GM19351 (cell line): ENCODE data around the gene SLC4A2.

ENCODE experiments used
- ATAC-seq: cut with Tn5 transposase; IDR thresholded peaks from one replicate; pipeline ENCODE4 v1.9.1; 2021; ENCODE audit warnings: mild to moderate bottlenecking, moderate library complexity; ENCODE audit not compliant: unreplicated experiment

SLC4A2 gene

DNA sequence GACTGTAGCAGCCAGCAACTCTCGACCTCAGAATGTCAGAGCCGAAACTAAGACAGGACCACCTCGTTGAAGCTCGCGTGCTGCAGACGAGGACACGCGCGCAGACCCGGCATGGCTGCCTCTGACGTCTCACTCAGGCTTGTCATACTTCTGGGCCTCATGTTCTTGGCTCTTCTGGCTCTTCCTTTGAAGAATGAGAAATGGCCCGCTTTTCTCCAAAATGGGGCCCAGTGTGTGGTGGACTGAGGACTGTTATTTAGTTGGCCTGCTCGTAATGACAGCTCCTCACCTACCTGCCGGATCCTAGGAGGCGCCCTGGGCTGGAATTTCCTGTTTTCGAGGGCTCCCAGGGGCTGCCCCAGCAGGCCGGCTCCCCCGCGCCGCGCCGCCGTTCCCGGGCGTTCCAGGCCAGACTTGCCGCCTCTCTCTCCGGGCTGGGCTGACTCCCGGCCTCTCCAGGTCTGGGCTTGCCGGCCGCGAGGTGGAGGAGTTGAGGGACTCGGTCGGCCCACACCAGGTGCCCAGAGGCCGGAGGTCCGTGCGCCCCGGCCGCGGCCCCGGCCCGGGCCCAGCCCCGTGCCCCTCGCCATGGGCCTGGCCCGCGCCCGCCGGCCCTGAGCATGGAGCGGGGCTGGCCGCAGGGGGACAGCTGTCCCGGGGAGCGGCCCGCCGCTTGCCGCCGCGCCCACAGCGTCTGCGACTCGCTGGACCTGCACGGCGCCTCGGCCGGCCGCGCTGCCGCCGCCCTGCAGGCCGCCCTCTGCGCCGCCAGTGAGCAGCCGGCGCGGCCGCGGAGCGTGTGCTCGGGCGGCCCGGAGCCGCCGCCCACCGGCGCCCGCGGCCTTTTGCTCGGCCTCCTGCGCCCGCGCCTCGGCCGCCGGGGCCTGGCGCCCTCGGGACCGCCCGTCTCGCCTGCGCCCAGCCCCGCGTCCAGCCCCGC, 55.0 kb downstream of the SLC4A2 start:
- ATAC-seq = no peak

DNA sequence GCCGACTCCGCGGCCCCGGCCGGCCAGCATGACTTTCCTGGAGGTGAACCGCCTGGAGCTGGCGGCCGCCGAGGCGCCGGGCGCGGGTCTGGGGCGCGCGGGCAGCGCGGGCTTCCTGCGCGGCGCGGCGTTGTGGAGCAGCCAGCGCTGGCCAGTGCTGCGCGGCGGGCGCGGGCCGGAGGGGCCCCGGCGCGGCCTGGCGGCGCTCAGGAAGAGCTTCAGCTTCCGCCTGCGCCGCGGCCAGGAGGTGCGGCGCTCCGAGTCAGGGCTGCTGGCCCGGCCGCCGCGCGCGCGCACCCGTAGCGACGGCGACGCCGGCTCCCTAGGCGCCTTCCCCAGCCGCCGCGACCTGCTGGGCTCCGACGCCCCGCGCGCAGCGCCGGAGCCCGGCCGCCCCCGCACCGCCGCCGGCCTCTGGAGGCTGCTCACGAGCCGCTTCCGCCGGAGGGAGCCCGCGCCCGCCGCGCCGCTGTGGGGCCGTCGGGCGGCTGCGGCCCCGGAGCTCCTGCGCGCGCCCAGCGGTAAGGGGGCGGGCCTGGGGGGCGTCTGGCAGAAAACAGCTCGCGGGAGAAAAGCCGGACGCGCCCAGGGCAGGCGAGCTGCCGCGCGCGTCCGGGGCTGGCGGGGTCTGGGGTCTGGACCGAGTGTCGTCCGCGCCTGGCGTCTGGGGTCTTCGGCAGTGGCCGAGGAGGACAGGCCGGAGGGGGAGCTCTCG, 55.9 kb downstream of the SLC4A2 start:
- no peak for ATAC-seq

DNA sequence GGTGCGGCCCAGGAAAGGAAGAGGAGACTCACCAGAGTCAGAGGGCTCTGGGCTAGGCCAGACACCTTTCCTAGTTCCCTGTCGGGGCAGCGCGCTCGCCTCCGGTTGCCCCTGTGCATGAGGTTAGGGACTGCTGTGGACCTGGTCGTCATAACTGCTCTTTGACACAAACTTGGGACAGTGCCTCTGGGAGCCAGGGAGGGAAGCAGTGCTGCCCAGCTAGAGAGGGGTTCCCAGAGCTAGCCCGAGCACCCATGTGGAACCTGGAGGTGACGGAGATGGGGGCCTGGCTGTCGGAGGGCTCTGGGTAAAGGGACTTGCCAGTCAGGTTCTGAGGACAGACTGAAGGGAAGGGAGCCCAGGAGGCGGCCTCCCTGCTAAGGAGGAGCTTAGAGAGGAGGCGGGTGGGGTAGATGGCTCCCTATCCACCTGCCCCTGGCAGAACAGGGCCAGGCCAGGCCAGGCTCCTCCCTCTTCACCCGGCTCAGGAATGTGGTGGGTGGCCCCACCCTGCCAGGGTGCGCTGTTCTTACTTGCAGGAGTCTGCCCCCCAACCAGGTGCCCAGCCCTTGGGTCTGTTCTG, 56.5 kb downstream of the SLC4A2 start:
- ATAC-seq = no peak

DNA sequence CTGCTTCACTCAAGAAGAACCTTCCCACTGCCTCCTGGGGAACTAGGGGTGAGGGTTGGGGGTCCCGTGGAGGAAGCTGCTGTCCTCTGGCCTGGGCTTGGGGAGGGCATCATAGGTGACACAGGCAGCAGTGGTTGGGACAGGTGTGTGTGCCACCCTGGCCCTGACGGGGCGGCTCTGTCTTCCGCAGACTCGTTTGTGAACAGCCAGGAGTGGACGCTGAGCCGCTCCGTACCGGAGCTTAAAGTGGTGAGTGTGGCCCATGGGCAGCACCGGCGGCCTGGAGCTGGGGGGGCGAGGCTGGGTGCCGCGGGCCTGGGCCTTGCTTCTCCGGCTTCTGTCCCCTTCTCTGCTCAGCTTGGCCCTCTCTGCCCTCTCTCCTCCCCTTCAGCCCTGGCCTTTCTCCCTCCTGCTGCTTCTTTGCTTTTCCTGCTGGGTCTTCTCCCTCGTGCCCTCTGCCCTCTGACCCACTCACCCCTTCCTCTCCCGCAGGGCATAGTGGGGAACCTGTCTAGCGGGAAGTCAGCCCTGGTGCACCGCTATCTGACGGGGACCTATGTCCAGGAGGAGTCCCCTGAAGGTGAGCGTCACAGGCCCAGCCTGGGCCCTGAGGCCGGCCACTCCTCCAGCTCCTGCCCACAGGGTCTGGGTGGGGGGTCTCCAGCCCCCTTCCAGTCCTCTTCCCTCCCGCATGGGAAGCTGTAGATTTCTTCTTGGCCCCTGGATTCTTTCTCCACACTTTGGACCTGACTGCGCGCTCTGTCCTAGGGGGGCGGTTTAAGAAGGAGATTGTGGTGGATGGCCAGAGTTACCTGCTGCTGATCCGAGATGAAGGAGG, 57.4 kb downstream of the SLC4A2 start:
- ATAC-seq = no peak

DNA sequence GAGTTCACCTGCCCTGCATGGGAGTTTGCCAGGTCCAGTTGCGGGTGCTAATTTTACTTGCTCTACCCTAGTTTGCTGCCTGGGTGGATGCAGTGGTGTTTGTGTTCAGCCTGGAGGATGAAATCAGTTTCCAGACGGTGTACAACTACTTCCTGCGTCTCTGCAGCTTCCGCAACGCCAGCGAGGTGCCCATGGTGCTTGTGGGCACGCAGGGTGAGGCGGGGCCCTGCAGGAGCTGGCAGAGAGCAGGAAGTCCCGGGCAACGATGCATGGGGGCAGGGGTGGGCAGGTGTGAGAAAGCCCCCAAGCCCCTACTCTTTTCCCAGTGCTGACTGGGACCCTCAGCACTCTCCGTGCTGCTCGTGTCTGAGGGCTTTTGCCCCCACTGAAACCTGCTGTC, 58.2 kb downstream of the SLC4A2 start:
- ATAC-seq = no peak

DNA sequence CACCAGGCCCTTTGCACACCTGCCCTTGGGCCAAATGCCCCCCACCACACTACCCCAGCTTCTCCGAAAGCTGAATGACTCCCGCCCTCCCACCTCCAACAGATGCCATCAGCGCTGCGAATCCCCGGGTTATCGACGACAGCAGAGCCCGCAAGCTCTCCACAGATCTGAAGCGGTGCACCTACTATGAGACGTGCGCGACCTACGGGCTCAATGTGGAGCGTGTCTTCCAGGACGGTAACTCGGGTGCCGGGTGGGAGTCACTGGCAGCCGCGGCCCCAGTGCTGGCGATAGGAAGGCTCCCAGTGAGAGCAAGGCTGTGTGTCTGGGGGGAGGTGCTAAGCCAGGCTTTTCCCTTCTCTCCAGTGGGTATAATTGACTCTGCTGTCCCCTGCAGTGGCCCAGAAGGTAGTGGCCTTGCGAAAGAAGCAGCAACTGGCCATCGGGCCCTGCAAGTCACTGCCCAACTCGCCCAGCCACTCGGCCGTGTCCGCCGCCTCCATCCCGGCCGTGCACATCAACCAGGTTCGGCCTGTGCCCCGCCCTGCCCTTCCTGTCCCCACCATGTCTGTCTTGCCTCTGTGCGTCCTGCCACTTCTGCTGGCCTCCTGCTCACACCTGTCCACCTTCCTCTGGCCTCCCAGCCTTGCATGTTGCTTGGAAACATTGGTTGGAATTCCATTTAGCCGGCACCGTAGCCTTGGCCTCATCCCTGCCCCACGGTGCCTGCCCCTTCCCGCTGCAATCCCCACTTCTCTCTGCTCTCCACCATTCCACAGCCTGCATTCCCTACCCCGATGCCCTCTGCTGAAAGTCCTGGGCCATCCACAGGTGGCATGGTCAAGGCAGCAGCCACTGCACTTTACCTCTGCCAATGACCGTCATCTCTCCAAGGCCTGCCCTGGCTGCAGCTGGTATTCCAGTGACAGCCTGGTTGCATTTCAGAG, 59.0 kb downstream of the SLC4A2 start:
- no peak for ATAC-seq

DNA sequence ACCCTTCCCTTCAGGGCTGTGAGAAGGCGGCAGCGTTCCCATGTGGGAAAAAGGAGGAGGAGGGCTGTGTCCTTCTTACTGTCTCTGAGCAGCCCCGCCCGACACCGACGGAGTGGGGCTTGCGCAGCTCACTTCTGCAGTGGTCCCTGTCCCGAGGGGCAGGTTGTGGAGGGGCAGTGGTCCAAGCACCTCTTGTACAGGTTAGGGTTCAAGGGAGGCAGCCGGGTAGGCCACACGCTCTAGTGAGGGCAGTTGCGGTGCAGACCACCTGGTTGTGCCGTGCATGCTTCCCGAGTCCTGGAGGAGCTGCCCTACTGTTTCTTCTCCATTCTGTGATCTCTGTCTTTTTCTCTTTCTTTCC, 59.6 kb downstream of the SLC4A2 start:
- no peak for ATAC-seq

DNA sequence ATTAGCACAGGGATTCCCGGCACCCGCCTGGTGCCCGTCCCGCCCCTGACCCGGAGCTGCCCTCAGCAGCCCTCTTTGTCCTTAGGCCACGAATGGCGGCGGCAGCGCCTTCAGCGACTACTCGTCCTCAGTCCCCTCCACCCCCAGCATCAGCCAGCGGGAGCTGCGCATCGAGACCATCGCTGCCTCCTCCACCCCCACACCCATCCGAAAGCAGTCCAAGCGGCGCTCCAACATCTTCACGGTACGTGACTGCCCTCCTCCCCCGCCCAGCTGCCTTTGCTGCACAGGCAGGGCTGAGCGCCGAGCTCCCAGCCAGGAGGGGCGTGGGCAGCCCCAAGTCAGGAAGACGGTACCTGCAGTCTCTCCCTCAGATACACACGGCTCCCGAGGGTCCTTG, 60.5 kb downstream of the SLC4A2 start:
- ATAC-seq = no peak

DNA sequence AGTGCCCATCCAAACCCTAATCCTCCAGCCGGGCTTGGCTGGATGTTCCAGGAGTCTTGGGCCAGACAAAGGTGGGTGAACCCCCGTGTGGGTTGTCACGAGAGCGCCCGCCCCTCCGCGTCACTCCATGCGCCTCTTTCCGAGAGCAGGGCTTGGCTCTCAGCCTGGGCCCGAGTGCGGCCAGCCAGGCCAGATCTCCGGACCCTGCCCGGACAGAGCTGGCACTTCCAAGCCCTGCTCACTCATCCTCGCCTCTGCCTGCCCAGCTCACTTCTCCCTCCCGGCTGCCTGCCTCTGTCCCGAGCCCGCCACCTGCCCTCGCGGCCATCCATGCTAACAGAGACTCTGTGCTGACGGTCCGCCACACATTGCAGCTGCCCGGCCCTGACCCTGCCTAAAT, 61.5 kb downstream of the SLC4A2 start:
- no peak for ATAC-seq

DNA sequence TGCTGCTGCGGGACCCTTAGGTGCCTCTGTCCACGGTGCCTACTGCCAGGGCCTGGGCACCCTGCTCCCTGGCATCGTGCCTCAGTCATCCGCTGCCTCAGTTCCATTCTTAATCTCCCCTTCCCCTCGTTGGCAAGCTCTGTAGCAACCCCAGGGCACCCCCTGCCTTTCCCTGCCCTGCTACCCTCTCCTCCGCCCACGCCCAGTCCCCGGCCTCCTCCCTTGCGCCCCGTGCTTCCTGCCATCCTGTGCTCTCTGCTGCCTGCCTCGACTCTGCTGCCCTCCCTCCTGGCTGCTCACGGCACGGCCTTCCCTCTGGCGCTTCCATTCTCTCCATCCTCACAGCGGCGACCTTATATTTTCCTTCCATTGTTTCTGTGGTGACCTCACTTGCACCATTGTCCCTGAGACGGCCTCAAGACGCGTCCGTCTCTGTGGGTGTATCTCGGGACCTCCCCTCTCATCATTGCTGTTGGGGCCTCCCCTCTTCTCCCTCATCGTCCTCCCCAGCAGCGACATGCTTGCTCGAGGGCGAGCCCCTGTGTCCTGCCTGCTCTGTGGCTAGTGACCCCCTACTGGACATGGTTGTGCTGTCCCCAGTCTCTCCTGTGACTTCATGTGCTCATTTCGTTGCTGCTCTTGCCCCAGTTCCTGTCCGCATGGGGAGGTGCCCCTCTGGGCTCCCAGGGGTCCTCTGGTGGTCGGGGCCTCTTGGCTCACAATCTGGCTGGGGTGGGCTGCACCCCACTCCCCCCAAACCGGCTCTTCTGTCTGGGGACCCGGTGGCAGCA, 62.2 kb downstream of the SLC4A2 start:
- no peak for ATAC-seq

DNA sequence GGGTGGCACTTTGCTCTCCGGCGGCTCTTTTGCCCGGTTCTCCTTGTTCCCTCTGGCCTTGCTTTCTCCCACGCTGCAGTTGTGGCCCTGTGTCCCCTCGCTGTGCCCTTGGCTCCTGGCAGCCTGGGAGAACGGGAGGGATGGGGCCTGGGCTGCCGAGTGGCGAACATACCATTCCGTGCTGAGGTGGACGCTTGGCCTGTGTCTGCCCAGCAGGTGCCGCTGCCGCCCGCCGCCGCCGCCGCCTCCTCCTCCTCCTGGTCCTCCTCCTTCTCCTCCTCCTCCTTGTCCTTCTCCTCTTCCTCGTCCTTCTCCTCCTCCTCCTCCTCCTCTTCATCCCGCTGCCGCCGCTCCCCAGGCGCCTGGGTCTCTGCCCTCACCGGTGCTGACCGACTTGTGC, 62.9 kb downstream of the SLC4A2 start:
- ATAC-seq = no peak

DNA sequence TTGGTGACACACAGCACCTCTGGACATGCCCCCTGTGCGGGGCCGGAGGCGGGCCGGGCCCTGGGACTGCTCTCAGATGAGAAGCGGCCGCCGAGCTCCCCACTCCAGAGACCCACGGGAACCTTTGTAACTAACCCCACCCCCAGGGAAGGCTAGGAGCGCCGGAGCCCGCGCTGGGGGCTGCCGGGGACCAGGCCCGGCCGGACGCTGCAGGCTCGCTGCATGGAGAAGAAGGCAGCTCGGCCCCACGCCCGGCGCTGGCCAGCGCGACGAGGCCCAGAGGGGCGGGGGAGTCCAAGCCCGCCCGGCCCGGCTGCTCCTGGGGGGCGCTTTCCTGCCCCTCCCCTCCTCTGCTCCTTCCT, 63.4 kb downstream of the SLC4A2 start:
- no peak for ATAC-seq

DNA sequence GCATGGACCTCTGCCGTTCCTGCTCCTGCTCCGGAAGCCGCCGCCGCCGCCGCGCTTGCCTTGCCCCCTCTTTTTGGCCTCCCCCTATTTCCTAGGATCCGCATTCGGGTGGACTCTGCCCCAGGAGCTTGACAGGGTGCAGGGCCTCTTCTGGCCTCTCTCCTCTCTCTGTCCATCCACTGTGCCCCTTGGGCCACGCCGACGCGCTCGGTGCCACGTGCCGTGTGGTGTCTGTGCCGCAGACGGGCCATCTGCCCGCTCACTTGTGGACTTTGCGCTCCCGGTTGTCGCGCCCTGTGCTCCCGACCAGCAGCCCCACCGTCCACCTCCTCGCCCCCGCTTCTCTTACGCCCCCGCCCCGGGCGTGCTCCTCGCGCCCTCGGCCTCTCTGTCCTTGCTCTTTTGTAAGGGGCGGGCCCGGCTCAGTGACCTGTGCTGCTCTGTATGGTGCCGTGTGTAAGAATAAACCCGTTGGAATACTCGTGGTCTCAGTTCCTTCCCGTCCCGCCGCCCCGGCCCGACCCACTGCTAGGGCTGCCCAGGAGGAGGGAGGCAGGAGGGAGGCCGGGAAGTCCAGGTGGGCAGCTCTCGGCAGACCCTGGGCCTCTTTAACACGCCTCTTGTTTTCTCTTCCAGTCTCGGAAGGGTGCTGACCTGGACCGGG, 63.9 kb downstream of the SLC4A2 start:
- no peak for ATAC-seq

DNA sequence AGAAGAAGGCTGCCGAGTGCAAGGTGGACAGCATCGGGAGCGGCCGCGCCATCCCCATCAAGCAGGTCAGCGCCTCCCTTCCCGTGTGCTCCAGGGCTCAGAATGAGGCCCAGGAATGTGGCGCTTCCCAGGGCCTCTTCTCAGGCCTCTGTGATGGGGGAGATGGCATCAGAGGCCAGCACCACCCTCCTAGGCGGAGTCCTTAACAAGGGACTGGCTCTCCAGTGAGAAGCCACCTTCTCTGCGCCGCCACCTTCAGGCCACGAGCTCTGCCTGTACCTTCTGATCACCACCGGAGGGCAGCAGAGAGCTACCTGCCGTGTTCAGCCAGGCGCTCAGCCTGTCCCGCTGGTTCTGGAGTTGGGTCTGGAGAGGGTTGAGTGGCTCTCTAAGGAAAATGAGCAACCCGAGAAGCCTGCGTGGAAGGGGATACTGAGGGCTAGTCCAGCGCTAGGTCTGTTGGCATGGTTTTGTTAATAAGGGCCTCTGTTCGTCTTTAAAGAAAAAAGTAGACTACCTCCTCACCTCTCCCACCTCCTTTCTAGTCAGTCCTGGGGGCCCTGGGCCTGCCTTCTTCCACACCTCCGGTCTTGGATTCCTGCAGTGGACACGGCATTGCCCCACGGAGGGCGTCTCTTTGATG, 64.6 kb downstream of the SLC4A2 start:
- ATAC-seq = peak; percentile 99

DNA sequence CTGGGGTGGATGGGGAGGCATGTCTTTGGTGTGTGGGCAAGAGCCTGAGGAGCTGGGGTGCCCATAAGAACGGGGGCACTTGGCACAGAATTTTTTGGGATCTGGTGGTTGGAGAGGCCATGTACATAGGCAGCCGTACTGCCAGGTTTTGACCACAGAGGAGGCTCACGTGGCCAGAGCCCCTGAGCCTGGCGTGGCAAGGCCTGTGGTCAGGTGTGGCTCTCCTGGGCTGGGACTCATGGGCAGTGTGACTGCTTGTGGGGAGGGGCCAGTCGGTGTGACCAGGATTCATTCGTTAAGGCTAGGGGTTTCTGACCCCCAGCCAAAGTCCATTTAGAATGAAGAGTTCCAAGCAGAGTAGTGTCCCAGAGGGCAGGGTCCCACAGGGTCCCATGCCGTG, 65.1 kb downstream of the SLC4A2 start:
- ATAC-seq = no peak

DNA sequence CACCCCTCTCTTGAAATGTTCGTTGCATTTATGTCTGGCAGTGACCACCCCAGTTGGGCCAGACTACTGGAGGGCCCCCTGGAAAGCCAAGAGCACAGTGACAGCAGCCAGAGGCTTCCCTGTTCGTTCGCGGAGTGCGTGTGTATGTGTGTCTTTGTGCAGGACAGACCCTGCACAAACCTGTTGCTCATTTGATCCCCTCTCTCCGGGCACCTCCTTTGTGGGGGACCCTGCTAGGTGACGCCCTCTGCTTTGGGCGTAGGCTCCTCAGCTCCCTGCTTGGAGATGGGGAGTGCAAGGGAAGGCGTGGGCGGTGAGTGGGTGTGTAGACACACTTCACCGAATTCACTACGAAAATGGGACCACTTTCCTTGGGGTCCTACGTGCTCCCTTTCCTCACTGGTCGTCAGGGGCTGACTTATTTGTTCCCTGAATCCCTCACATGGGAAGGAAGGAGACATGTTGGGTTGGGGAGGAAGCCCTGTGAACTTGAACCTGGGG, 65.6 kb downstream of the SLC4A2 start:
- ATAC-seq = no peak

DNA sequence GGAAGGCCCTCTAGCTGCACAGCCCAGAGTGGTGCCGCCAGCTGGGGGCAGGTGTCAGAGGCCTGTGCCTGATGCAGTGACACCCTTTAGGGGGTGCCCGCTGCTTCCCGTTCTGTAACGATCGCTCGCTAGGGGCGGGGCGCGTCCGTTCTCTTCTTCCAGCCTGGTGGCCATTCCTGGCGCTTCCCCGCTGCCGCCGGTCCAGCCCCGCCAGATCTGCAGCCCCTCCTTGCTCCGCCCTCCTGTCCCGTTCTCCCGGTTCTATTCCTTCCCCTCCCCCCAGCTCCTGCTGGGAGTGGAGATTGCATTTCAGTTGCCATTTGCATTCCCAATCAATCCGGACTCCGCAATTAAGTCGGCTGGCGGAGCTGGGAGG, 66.1 kb downstream of the SLC4A2 start:
- ATAC-seq = no peak

DNA sequence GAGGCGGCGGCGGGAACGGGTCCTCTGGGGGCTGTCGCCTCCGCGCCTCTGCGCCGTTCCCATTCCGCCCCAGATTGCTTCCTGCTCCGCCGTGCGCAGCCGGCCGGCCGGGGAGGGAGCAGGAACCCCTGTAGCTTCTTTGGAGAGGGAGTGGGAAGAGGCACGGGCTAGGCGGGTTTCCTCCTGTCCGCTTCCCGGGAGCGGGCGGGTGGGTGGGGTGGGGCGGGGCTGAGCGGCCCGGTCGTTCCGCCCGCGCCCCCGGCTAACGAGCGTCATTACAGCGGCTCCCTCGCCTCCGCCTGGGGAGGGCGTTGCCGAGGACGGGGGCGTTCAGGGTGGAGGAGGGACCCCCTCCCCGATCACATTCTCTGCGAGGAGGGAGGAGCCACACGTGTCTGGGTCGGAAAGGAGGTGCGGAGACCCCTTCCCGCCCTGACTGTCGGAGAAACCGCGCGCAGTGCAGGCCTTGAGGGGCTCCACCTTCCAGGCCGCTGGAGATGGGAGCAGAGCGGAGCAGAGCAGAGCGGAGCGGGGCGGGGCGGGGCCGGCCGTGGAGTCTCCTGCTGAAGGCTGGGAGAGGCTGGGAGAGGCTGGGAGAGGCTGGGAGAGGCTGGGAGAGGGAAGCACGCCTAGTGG, 66.6 kb downstream of the SLC4A2 start:
- no peak for ATAC-seq
